GM23248 (cell line): ENCODE results near the gene TNRC6B. TPM values are rescaled to one million over a fixed set of nuclear protein-coding genes. Genes with fewer than 3 reads are reported as not detected.
"Not testable (repeated sequence)": the region's sequence is repeated elsewhere in the genome, so short reads cannot be mapped to it uniquely, and the experiment has no call there.

Experiments
- DNase-seq: peaks from one replicate; pipeline ENCODE4 v3.0.0-alpha.2; 2015
- H2AFZ ChIP-seq: fragments of 200-600 bp; sonication (generic); 2 replicates; pipeline ENCODE4 v1.6.1; 2016; ENCODE audit warnings: antibody characterized with exemption
- H3F3A ChIP-seq: fragments of 200-600 bp; sonication (generic); 2 replicates; pipeline ENCODE4 v1.6.1; 2016; ENCODE audit warnings: mild to moderate bottlenecking, antibody characterized with exemption, mixed run types; ENCODE audit not compliant: insufficient read depth
- H3K27ac ChIP-seq: fragments of 200-600 bp; sonication (generic); 2 replicates; pipeline ENCODE4 v1.5.1; 2016; ENCODE audit warnings: mild to moderate bottlenecking
- H3K27me3 ChIP-seq: fragments of 200-600 bp; sonication (generic); replicated peaks from 2 replicates; pipeline ENCODE4 v1.6.1; 2016; ENCODE audit warnings: mild to moderate bottlenecking; ENCODE audit not compliant: insufficient read depth
- H3K36me3 ChIP-seq: fragments of 200-600 bp; sonication (generic); 2 replicates; pipeline ENCODE4 v1.6.1; 2016; ENCODE audit warnings: low read depth, mild to moderate bottlenecking
- H3K4me1 ChIP-seq: fragments of 200-600 bp; sonication (generic); 2 replicates; pipeline ENCODE4 v1.6.1; 2016; ENCODE audit warnings: mild to moderate bottlenecking; ENCODE audit not compliant: insufficient read depth
- H3K4me2 ChIP-seq: fragments of 200-600 bp; sonication (generic); one replicate; pipeline ENCODE4 v1.6.1; 2016; ENCODE audit warnings: mild to moderate bottlenecking; ENCODE audit not compliant: unreplicated experiment
- H3K4me3 ChIP-seq: fragments of 200-600 bp; sonication (generic); 2 replicates; pipeline ENCODE4 v1.5.1; 2016; ENCODE audit warnings: mild to moderate bottlenecking
- H3K79me2 ChIP-seq: fragments of 200-600 bp; sonication (generic); 2 replicates; pipeline ENCODE4 v1.6.1; 2016; ENCODE audit warnings: mild to moderate bottlenecking; ENCODE audit not compliant: insufficient read depth
- H3K9ac ChIP-seq: fragments of 200-600 bp; sonication (generic); 2 replicates; pipeline ENCODE4 v1.6.1; 2016; ENCODE audit warnings: mild to moderate bottlenecking
- H3K9me2 ChIP-seq: fragments of 200-600 bp; sonication (generic); 2 replicates; pipeline ENCODE4 v1.6.1; 2016; ENCODE audit warnings: mixed run types, mild to moderate bottlenecking, moderate library complexity; ENCODE audit not compliant: insufficient read depth
- H3K9me3 ChIP-seq: fragments of 200-600 bp; sonication (generic); one replicate; pipeline ENCODE4 v1.6.1; 2017; ENCODE audit warnings: low read depth
- H4K20me1 ChIP-seq: fragments of 200-600 bp; sonication (generic); 2 replicates; pipeline ENCODE4 v1.6.0; 2016; ENCODE audit not compliant: insufficient read depth
- EZH2 ChIP-seq: fragments of 200-600 bp; sonication (generic); IDR thresholded peaks from 2 replicates; pipeline ENCODE4 v1.6.1; 2018; ENCODE audit warnings: antibody characterized with exemption, mild to moderate bottlenecking; ENCODE audit not compliant: insufficient read depth, poor library complexity, severe bottlenecking
- EZH2phosphoT487 ChIP-seq: fragments of 200-600 bp; sonication (generic); IDR thresholded peaks from 2 replicates; pipeline ENCODE4 v1.6.1; 2018; ENCODE audit warnings: antibody characterized with exemption, moderate library complexity, mild to moderate bottlenecking, low read depth; ENCODE audit not compliant: insufficient read depth
- WGBS, 2 experiments: methylation state at CpG; one replicate each; pipeline ENCODE4 v1.1.6; 2015 to 2017; ENCODE audit warnings: low lambda C conversion rate in 2 of 2, low coverage in 1 of 2; ENCODE audit errors: missing lambda C conversion rate in 2 of 2; 5-methylcytosine and 5-hydroxymethylcytosine counted together
- in situ Hi-C: fragments of 300-500 bp; cut with MboI; formaldehyde crosslinking; loops from 2 replicates; pipeline ENCODE4 v1.15.0; 2020
- polyA plus RNA-seq: library from polyadenylated mRNA; unstranded; fragments of >200 nt; fragmentation: Nextera tagmentation; extraction: Ambion mirVana; gene quantifications from 2 replicates; pipeline ENCODE4 v1.2.1, GENCODE V29; 2016
- total RNA-seq: library from RNA; depleted of rRNA; stranded (reverse); fragments of >200 nt; shearing (Covaris generic); gene quantifications from 2 replicates; pipeline ENCODE4 v1.2.3, GENCODE V29; 2014

Gene TNRC6B
- total and polyA plus RNA-seq, 2 experiments from 2014 or later = 14.1 to 21.1 TPM

DNA sequence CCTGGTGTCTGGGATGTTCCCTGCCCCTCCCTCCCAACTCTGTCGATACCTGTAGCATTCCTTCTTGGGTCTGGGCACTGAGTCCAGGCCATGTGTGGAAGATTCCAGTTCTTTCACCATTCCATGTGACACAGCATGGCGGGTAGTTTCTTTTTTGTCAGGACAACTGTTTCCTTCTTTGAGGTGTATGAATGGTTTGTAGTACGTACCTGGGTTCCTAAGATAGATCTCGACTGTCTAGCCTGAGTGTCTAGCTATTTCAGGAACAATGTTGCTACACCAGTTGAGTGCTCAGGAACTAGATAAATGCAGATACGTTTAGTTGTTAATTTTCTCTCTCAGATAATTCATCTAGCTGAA lies 43.3 kb downstream of the TNRC6B start:
- H3K27me3 ChIP-seq = no peaks in the 10 kb centered on the region
- H3K4me3 ChIP-seq = no peak overlapping the region
- TF ChIP-seq EZH2 = no peak
- TF ChIP-seq EZH2phosphoT487 = no peak
- H3K9me2 ChIP-seq = no peaks in the 10 kb centered on the region
- no peak overlapping the region for H3K9ac ChIP-seq
- H3K4me1 ChIP-seq = peaks cover 8% of the 10 kb centered on the region
- no peaks in the 10 kb centered on the region; the same call in 1 of the 2 replicates for H3F3A ChIP-seq
- H4K20me1 ChIP-seq = peaks cover 8% of the 10 kb centered on the region; the same call in 1 of the 2 replicates
- no peak overlapping the region for H3K4me2 ChIP-seq
- WGBS, 2 experiments = 88 to 92% methylated on average over 5 of the region's 5 CpGs
- no peaks in the 10 kb centered on the region for H3K9me3 ChIP-seq
- no peaks in the 10 kb centered on the region; the same call in 1 of the 2 replicates for H3K36me3 ChIP-seq
- in situ Hi-C loops = no loop called here
- no peak for DNase-seq
- H2AFZ ChIP-seq = no peak overlapping the region
- H3K79me2 ChIP-seq = peaks cover 100% of the 10 kb centered on the region
- H3K27ac ChIP-seq = 0 out of 2 replicates have a peak overlapping the region, but pooled peaks have one; percentile 1

DNA sequence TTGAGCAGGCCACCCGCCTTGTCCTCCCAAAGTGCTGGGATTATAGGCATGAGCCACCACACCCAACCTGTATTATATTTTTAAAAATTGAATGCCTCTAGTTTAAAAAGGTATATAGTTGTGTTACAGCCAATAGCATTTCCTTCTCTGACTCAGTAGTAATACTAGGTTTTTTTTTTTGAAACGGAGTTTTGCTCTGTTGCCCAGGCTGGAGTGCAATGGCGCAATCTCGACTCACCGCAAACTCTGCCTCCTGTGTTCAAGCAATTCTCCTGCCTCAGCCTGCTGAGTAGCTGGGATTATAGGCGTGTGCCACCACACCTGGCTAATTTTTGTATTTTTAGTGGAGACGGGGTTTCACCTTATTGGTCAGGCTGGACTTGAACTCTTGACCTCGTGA lies 45.3 kb downstream of the TNRC6B start:
- H3K79me2 ChIP-seq = peaks cover 99% of the 10 kb centered on the region
- H3K9me3 ChIP-seq, in situ Hi-C loops, H3F3A ChIP-seq, H3K4me1 ChIP-seq, H2AFZ ChIP-seq, H3K36me3 ChIP-seq, H3K27me3 ChIP-seq, H3K9ac ChIP-seq, DNase-seq, H3K9me2 ChIP-seq, H3K4me2 ChIP-seq, H3K27ac ChIP-seq, H3K4me3 ChIP-seq: not testable (repeated sequence)
- peaks cover 11% of the 10 kb centered on the region; the same call in 1 of the 2 replicates for H4K20me1 ChIP-seq
- 92% methylated on average over 8 of the region's 8 CpGs for WGBS, 2 experiments

DNA sequence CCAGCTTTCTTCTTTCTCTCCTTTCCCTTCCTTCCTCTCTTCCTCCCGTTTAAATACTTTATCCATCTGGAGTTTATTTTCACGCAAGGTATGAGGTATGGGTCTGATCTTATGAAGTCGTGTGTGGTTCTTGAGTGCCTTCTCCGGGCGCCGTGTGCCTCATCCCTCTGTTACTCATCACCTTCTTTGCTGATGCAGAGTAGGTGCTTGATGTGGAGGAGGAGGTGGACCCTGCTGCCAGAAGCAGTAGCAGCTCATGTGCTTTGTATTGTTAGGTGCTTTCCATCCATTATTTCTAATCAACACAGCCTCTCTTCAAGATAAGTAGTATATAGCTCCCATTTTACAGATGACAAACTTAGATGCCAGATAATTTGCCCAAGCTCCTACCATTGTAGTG lies 47.0 kb downstream of the TNRC6B start:
- H3K9me3 ChIP-seq = no peaks in the 10 kb centered on the region
- H4K20me1 ChIP-seq = peaks cover 4% of the 10 kb centered on the region; the same call in 1 of the 2 replicates
- no peak overlapping the region for H2AFZ ChIP-seq
- H3K9me2 ChIP-seq = 0 out of 2 replicates have a peak, but pooled peaks cover 1% of the 10 kb centered on the region
- H3K4me2 ChIP-seq = no peak overlapping the region
- TF ChIP-seq EZH2phosphoT487 = no peak
- TF ChIP-seq EZH2 = no peak
- no peak overlapping the region for H3K27ac ChIP-seq
- no peak overlapping the region for H3K9ac ChIP-seq
- H3F3A ChIP-seq = no peaks in the 10 kb centered on the region; the same call in 1 of the 2 replicates
- H3K27me3 ChIP-seq = no peaks in the 10 kb centered on the region
- H3K36me3 ChIP-seq = peaks cover 2% of the 10 kb centered on the region; the same call in 1 of the 2 replicates
- no peak overlapping the region for H3K4me3 ChIP-seq
- H3K4me1 ChIP-seq = peaks cover 8% of the 10 kb centered on the region
- DNase-seq = no peak
- peaks cover 99% of the 10 kb centered on the region for H3K79me2 ChIP-seq
- in situ Hi-C loops = no loop called here
- 68 to 69% methylated on average over 6 of the region's 6 CpGs for WGBS, 2 experiments

DNA sequence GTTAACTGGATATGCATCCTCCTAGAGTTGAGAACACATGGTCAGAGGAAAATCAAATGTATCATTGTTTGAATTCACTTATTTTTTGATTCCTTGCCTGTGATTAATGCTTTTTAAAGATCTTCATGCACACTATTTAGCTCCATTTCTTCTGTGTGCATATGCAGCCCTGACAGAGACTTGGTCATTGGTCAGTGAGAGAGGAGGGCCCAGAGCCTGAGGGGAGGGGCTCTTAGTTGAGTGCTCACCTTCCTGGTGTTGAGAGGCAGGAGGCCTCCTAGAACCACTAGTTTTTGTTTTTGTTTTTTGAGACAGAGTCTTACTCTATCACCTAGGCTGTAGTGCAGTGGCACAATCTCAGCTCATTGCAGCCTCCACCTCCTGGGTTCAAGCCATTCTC lies 48.9 kb downstream of the TNRC6B start:
- in situ Hi-C loops = no loop called here
- Histone ChIP-seq H3K4me2 (no peak overlapping the region), H3K9me2 (0 out of 2 replicates have a peak, but pooled peaks cover 4% of the 10 kb centered on the region), H3F3A (no peaks in the 10 kb centered on the region), H3K9ac (no peak overlapping the region), H4K20me1 (peaks cover 4% of the 10 kb centered on the region; the same call in 1 of the 2 replicates), H3K4me1 (no peaks in the 10 kb centered on the region), H3K79me2 (peaks cover 99% of the 10 kb centered on the region), H3K36me3 (peaks cover 4% of the 10 kb centered on the region; the same call in 1 of the 2 replicates), H3K4me3 (no peak overlapping the region), H3K9me3 (no peaks in the 10 kb centered on the region), H2AFZ (no peak overlapping the region), H3K27ac (no peak overlapping the region), H3K27me3 (no peaks in the 10 kb centered on the region)
- DNase-seq = no peak
- TF ChIP-seq EZH2 = no peak
- TF ChIP-seq EZH2phosphoT487 = no peak
